Lung microvascular endothelial cell (primary cell): ENCODE data around the gene CKS2. TPM values are rescaled to one million over a fixed set of nuclear protein-coding genes. Genes with fewer than 3 reads are reported as not detected.
"Not testable (repeated sequence)": the region's sequence is repeated elsewhere in the genome, so short reads cannot be mapped to it uniquely, and the experiment has no call there.

Source experiments
- DNase-seq, 2 donors: peaks; one replicate each; pipeline versions ENCODE4 v3.0.0 to v3.0.0-alpha.2; 2010; ENCODE audit warnings: low read depth in 2 of 2
- total RNA-seq: library from RNA; depleted of rRNA; stranded (reverse); fragments of >200 nt; gene quantifications from 2 replicates; pipeline ENCODE4 v1.2.1, GENCODE V29; 2014

CKS2 gene
- total RNA-seq, 1 donor from 2014 or later = 60.3 TPM

- peak; percentile 39 to 47 for DNase-seq
Measured at GRCh38 chr9:89309608-89310474, 1.2 kb upstream of the CKS2 start.

GRCh38 chr9:89311346-89312221, 589 bp downstream of the CKS2 start:
- DNase-seq = peak; percentile 16 to 33

GRCh38 chr9:89312222-89312571, 1.2 kb downstream of the CKS2 start:
- DNase-seq = peak; percentile 37 to 43

- peak in 1 of 2 donors; percentile 11 for DNase-seq
Measured at GRCh38 chr9:89313842-89314241, 2.8 kb downstream of the CKS2 start.

- DNase-seq = no peak
Measured at GRCh38 chr9:89314955-89315354, 4.0 kb downstream of the CKS2 start.

- no peak for DNase-seq
Measured at GRCh38 chr9:89315482-89315881, 4.5 kb downstream of the CKS2 start.

- DNase-seq = no peak
Measured at GRCh38 chr9:89317282-89317681, 6.3 kb downstream of the CKS2 start.

GRCh38 chr9:89318123-89319014, 7.4 kb downstream of the CKS2 start, which contains the start of gene SECISBP2:
TSS of gene SECISBP2 (plus strand) at chr9:89318500. CDS start at chr9:89318577, 77 bp downstream.
- peak; percentile 97 to 98 for DNase-seq

- peak in 1 of 2 donors; percentile 5 for DNase-seq
Measured at GRCh38 chr9:89319015-89319905, 8.3 kb downstream of the CKS2 start.

- DNase-seq = peak in 1 of 2 donors; percentile 32
Measured at GRCh38 chr9:89323390-89323789, 12.4 kb downstream of the CKS2 start.

GRCh38 chr9:89325733-89326132, 14.7 kb downstream of the CKS2 start:
- no peak for DNase-seq

GRCh38 chr9:89328064-89328463, 17.1 kb downstream of the CKS2 start:
- peak; percentile 27 to 39 for DNase-seq

GRCh38 chr9:89329917-89330316, 18.9 kb downstream of the CKS2 start:
- no peak for DNase-seq

- no peak for DNase-seq
Measured at GRCh38 chr9:89330513-89330912, 19.5 kb downstream of the CKS2 start.

GRCh38 chr9:89339807-89340206, 28.8 kb downstream of the CKS2 start:
- no peak for DNase-seq

GRCh38 chr9:89340332-89340731, 29.3 kb downstream of the CKS2 start:
- no peak for DNase-seq

- no peak for DNase-seq
Measured at GRCh38 chr9:89342213-89342612, 31.2 kb downstream of the CKS2 start.

GRCh38 chr9:89342948-89343347, 32.0 kb downstream of the CKS2 start:
- DNase-seq = no peak

GRCh38 chr9:89343812-89344211, 32.8 kb downstream of the CKS2 start:
- DNase-seq = not testable (repeated sequence)

- no peak for DNase-seq
Measured at GRCh38 chr9:89345476-89345875, 34.5 kb downstream of the CKS2 start.
